H1 (cell line): ENCODE measurements around the gene MRPS14. TPM values are rescaled to one million over a fixed set of nuclear protein-coding genes. Genes with fewer than 3 reads are reported as not detected.
A peak's percentile ranks its signal among the peaks of the same experiment; 100 is the strongest.

Experiments used
- ASH2L ChIP-seq: fragments of 200-600, 300-600 bp; sonication (generic); IDR thresholded peaks from one replicate; pipeline ENCODE4 v1.7.1; 2017; ENCODE audit warnings: low read length
- ATF3 ChIP-seq: IDR thresholded peaks from 2 replicates; pipeline ENCODE4 v1.6.1; 2011; ENCODE audit warnings: low read depth, mild to moderate bottlenecking, low read length; ENCODE audit not compliant: insufficient read depth
- CREB1 ChIP-seq: IDR thresholded peaks from 2 replicates; pipeline ENCODE4 v1.6.1; 2012; ENCODE audit warnings: inconsistent platforms
- EGR1 ChIP-seq: IDR thresholded peaks from 2 replicates; pipeline ENCODE4 v1.6.1; 2011; ENCODE audit warnings: low read depth, low read length, borderline replicate concordance
- EZH2 ChIP-seq: fragments of 200-600 bp; sonication (generic); IDR thresholded peaks from 2 replicates; pipeline ENCODE4 v1.7.1; 2012; ENCODE audit warnings: low read depth, mild to moderate bottlenecking, moderate library complexity, low read length, inconsistent platforms; ENCODE audit not compliant: severe bottlenecking
- JUN ChIP-seq: IDR thresholded peaks from 2 replicates; pipeline ENCODE4 v1.6.1; 2011; ENCODE audit warnings: low read depth, mild to moderate bottlenecking, improper control_type of control experiment, low read length
- KDM4A ChIP-seq: IDR thresholded peaks from one replicate; pipeline ENCODE4 v1.7.1; 2012; ENCODE audit warnings: low read depth, mild to moderate bottlenecking, moderate library complexity, low read length, inconsistent platforms; ENCODE audit not compliant: severe bottlenecking
- MAFK ChIP-seq: IDR thresholded peaks from 2 replicates; pipeline ENCODE4 v1.6.1; 2012; ENCODE audit warnings: low read depth, mild to moderate bottlenecking, improper control_type of control experiment, low read length
- NANOG ChIP-seq: IDR thresholded peaks from 2 replicates; pipeline ENCODE4 v1.6.1; 2011; ENCODE audit warnings: low read length, low read depth, mild to moderate bottlenecking, inconsistent platforms; ENCODE audit not compliant: insufficient read depth, poor library complexity, severe bottlenecking
- PHF8 ChIP-seq: fragments of 200-600 bp; sonication (generic); conservative IDR thresholded peaks from 2 replicates; pipeline ENCODE4 v1.7.1; 2012; ENCODE audit warnings: low read depth, mild to moderate bottlenecking, inconsistent platforms, low read length, moderate library complexity
- POU5F1 ChIP-seq: IDR thresholded peaks from 2 replicates; pipeline ENCODE4 v1.6.1; 2011; ENCODE audit warnings: low read depth, mild to moderate bottlenecking, low read length, moderate library complexity
- RBBP5 ChIP-seq: IDR thresholded peaks from 2 replicates; pipeline ENCODE4 v1.7.1; 2012; ENCODE audit warnings: low read depth, mild to moderate bottlenecking, inconsistent platforms, low read length, moderate library complexity, borderline replicate concordance
- RNF2 ChIP-seq: fragments of 200-900, 300-1000 bp; sonication (generic); IDR thresholded peaks from 2 replicates; pipeline ENCODE4 v1.7.1; 2016; ENCODE audit warnings: borderline replicate concordance, low read depth, mild to moderate bottlenecking, antibody characterized with exemption, low read length; ENCODE audit not compliant: poor library complexity, severe bottlenecking; ENCODE audit errors: missing control alignments
- SIN3A ChIP-seq, 2 experiments: IDR thresholded peaks in 1 of 2; conservative IDR thresholded peaks in 1 of 2; 2 replicates each; pipeline ENCODE4 v1.6.1; 2011 to 2012; ENCODE audit warnings: low read length in 2 of 2, improper control_type of control experiment in 1 of 2, low read depth in 1 of 2, mild to moderate bottlenecking in 1 of 2
- SIRT6 ChIP-seq: IDR thresholded peaks from one replicate; pipeline ENCODE4 v1.7.1; 2012; ENCODE audit warnings: low read length, inconsistent platforms
- SIX5 ChIP-seq: IDR thresholded peaks from 2 replicates; pipeline ENCODE4 v1.6.1; 2011; ENCODE audit warnings: mild to moderate bottlenecking, low read depth, low read length
- SP1 ChIP-seq: IDR thresholded peaks from 2 replicates; pipeline ENCODE4 v1.6.1; 2011; ENCODE audit warnings: low read depth, low read length
- SP4 ChIP-seq: IDR thresholded peaks from 2 replicates; pipeline ENCODE4 v1.6.1; 2012; ENCODE audit warnings: low read length, inconsistent platforms
- SRF ChIP-seq: IDR thresholded peaks from 2 replicates; pipeline ENCODE4 v1.6.1; 2011; ENCODE audit warnings: mild to moderate bottlenecking, low read depth, low read length, moderate library complexity
- TAF7 ChIP-seq: optimal IDR thresholded peaks from 2 replicates; pipeline ENCODE3; 2011; ENCODE audit warnings: low read depth, mild to moderate bottlenecking, inconsistent platforms, low read length, moderate library complexity, borderline replicate concordance
- TCF12 ChIP-seq: IDR thresholded peaks from 2 replicates; pipeline ENCODE4 v1.6.1; 2011; ENCODE audit warnings: low read depth, mild to moderate bottlenecking, low read length
- TEAD4 ChIP-seq: IDR thresholded peaks from 2 replicates; pipeline ENCODE4 v1.6.1; 2012; ENCODE audit warnings: low read depth, low read length, inconsistent platforms, mixed read lengths
- YY1 ChIP-seq: IDR thresholded peaks from 2 replicates; pipeline ENCODE4 v1.6.1; 2011; ENCODE audit warnings: low read depth, mild to moderate bottlenecking, low read length
- polyA plus RNA-seq, 7 experiments: library from polyadenylated mRNA; depleted of rRNA in 3 of 7; stranded (reverse) in 5 of 7; unstranded in 2 of 7; fragments of >200 nt in 5 of 7; fragments of 200-250 nt in 2 of 7; gene quantifications; 1 replicate in 5 of 7; 2 replicates in 1 of 7; 4 replicates in 1 of 7; pipeline versions ENCODE4 v1.2.1 to v1.2.3, GENCODE V29; 2011 to 2013; ENCODE audit warnings: missing spikeins in 2 of 7, mixed read lengths in 2 of 7
- total RNA-seq: library from RNA; stranded (reverse); fragmentation: NEBNext Ultra II Directional; extraction: Animal tissue kit (Norgen Biotek cat#: 25700); gene quantifications from 2 replicates; pipeline ENCODE4 v1.2.1, GENCODE V29; 2021

Gene MRPS14
- total and polyA plus RNA-seq, 2 of the 8 experiments (the other 6 are each of a cell fraction or from before 2014, with no cell fraction given) = 27.5 to 38.7 TPM

GRCh38 chr1:175023043-175023921, at the start of gene MRPS14 (continued):
- no peak for TF ChIP-seq EZH2
- peak; percentile 99 for TF ChIP-seq YY1
- TF ChIP-seq POU5F1 = no peak
- peak; percentile 66 for TF ChIP-seq TAF7
- no peak for TF ChIP-seq SIRT6
- no peak for TF ChIP-seq MAFK
- no peak for TF ChIP-seq RNF2
- peak; percentile 49 for TF ChIP-seq NANOG
- 0 out of 2 replicates have a peak, but pooled peaks have one; percentile 24 for TF ChIP-seq SRF
- TF ChIP-seq RBBP5 = 0 out of 2 replicates have a peak, but pooled peaks have one; percentile 52
- peak; percentile 95 for TF ChIP-seq CREB1
- 0 out of 2 replicates have a peak, but pooled peaks have one; percentile 53 for TF ChIP-seq ATF3
- TF ChIP-seq SP1 = peak; percentile 87
- peak; percentile 81; the same call in 1 of the 2 replicates for TF ChIP-seq SP4
- TF ChIP-seq ASH2L = peak; percentile 96
- 0 out of 2 replicates have a peak, but pooled peaks have one; percentile 41 for TF ChIP-seq EGR1
- TF ChIP-seq SIX5 = no peak
- no peak for TF ChIP-seq JUN
- TF ChIP-seq SIN3A (conservative IDR thresholded peaks at IDR 0.05 in 1 of 2, IDR thresholded peaks at IDR 0.05 in 1 of 2; ENCODE audit: low read depth in 1 of 2, low read length in 2 of 2) = peak in 1 of 2 experiments; percentile 92; a peak in 2 of 4 replicates
- peak; percentile 82 for TF ChIP-seq TEAD4
- TF ChIP-seq PHF8 = peak; percentile 79
- TF ChIP-seq KDM4A = peak; percentile 65
- TF ChIP-seq TCF12 = peak; percentile 61; the same call in 1 of the 2 replicates
